Erythroblast (primary cell): ENCODE data around the gene AURKAIP1.
"Not testable (repeated sequence)": the region's sequence is repeated elsewhere in the genome, so short reads cannot be mapped to it uniquely, and the experiment has no call there.

Source experiments
- DNase-seq, 2 experiments: peaks; one replicate each; lab custom pipeline; 2025; lab: John Stamatoyannopoulos, UW
- GATA1 ChIP-seq: IDR thresholded peaks from 2 replicates; pipeline ENCODE4 v1.6.1; 2011; ENCODE audit warnings: low read depth, mild to moderate bottlenecking, control low read depth, low read length, moderate library complexity
- POLR2A ChIP-seq: IDR thresholded peaks from 2 replicates; pipeline ENCODE4 v1.6.1; 2011; ENCODE audit warnings: mild to moderate bottlenecking, low read length

AURKAIP1 gene

GRCh38 chr1:1374929-1375662, at the start of gene AURKAIP1:
Gene AURKAIP1, minus strand, starts transcription at chr1:1375207. Its CDS starts 451 bp downstream, at chr1:1374756.
- peak; percentile 99 to 100 for DNase-seq
- TF ChIP-seq GATA1 (no peak), POLR2A (peak; percentile 72)

- DNase-seq = no peak
- no peak for TF ChIP-seq POLR2A
- no peak for TF ChIP-seq GATA1
Observed at GRCh38 chr1:1424707-1425106, 49.7 kb upstream of the AURKAIP1 start.

- TF ChIP-seq GATA1 (no peak), POLR2A (no peak)
- DNase-seq = no peak
Observed at GRCh38 chr1:1423245-1423597, 48.2 kb upstream of the AURKAIP1 start.

- DNase-seq = no peak
- TF ChIP-seq POLR2A = no peak
- no peak for TF ChIP-seq GATA1
Observed at GRCh38 chr1:1422465-1423244, 47.6 kb upstream of the AURKAIP1 start.

- DNase-seq = no peak
- TF ChIP-seq POLR2A = no peak
- TF ChIP-seq GATA1 = no peak
Observed at GRCh38 chr1:1421907-1422464, 47.0 kb upstream of the AURKAIP1 start.

- TF ChIP-seq GATA1 (no peak), POLR2A (no peak)
Observed at GRCh38 chr1:1421147-1421906, 46.3 kb upstream of the AURKAIP1 start, which contains the start of gene ANKRD65. Gene ANKRD65, minus strand, starts transcription at chr1:1421276. Its CDS starts 271 bp downstream, at chr1:1421005.

GRCh38 chr1:1420654-1421141, 45.7 kb upstream of the AURKAIP1 start:
- DNase-seq = no peak

More at GRCh38 chr1:1421147-1421906, 46.3 kb upstream of the AURKAIP1 start, which contains the start of gene ANKRD65:
- DNase-seq = no peak

GRCh38 chr1:1419813-1420653, 45.0 kb upstream of the AURKAIP1 start:
- TF ChIP-seq POLR2A (no peak), GATA1 (no peak)
- DNase-seq = no peak

More at GRCh38 chr1:1420654-1421141, 45.7 kb upstream of the AURKAIP1 start:
- TF ChIP-seq POLR2A (no peak), GATA1 (no peak)

GRCh38 chr1:1419363-1419812, 44.4 kb upstream of the AURKAIP1 start:
- DNase-seq = no peak
- TF ChIP-seq POLR2A = no peak
- no peak for TF ChIP-seq GATA1

GRCh38 chr1:1418464-1419362, 43.7 kb upstream of the AURKAIP1 start:
- no peak for DNase-seq
- TF ChIP-seq GATA1 (no peak), POLR2A (no peak)

- not testable (repeated sequence) for DNase-seq
Observed at GRCh38 chr1:1417825-1418463, 42.9 kb upstream of the AURKAIP1 start.

GRCh38 chr1:1417396-1417795, 42.4 kb upstream of the AURKAIP1 start:
- not testable (repeated sequence) for DNase-seq
